A549 treated with AZD9567 at 1 μM for 4 hours (cell line): Measurements from ENCODE around the gene C10orf62. TPM values are rescaled to one million over a fixed set of nuclear protein-coding genes. Genes with fewer than 3 reads are reported as not detected.

Experiments
- total RNA-seq: library from RNA; stranded (reverse); fragments of 200-300 nt; extraction: Qiagen RNA extraction; gene quantifications from 5 replicates; pipeline ENCODE4 v1.2.3, GENCODE V29; 2022; ENCODE audit not compliant: insufficient read depth

Gene C10orf62
- total RNA-seq, result not detected in 5 replicates

GRCh38 chr10:97589479-97589878 lies at the start of gene C10orf62:
TSS of gene C10orf62 (plus strand) at chr10:97589721. CDS start at chr10:97589898, 177 bp downstream.

GRCh38 chr10:97572214-97572989 lies 17.1 kb upstream of the C10orf62 start, which contains the start of gene ANKRD2:
TSS of gene ANKRD2 (plus strand) at chr10:97572779. CDS start at chr10:97572789, 10 bp downstream.

GRCh38 chr10:97584060-97584797 lies 5.3 kb upstream of the C10orf62 start, which contains the start of gene HOGA1:
TSS of gene HOGA1 (plus strand) at chr10:97584389. CDS start at chr10:97584704, 315 bp downstream.

GRCh38 chr10:97632949-97633884 lies 43.7 kb downstream of the C10orf62 start, which contains the start of gene MORN4:
TSS of gene MORN4 (minus strand) at chr10:97633500. CDS start at chr10:97619653, 13,847 bp downstream.

GRCh38 chr10:97640174-97640867 lies 50.8 kb downstream of the C10orf62 start, which contains the start of gene PI4K2A:
TSS of gene PI4K2A (plus strand) at chr10:97640671. CDS start at chr10:97640743, 72 bp downstream.

Other genes starting within 250 kb of the C10orf62 start
- gene RRP12, start 188.4 kb upstream of the C10orf62 start, total RNA-seq, result 44.4 to 73.3 TPM (median 56.6 TPM) in 5 replicates
- 595 to 678 TPM (median 628 TPM) in 5 replicates for gene PGAM1, start 163.5 kb upstream of the C10orf62 start, total RNA-seq
- gene EXOSC1, start 143.7 kb upstream of the C10orf62 start, total RNA-seq, result 52.3 to 74.1 TPM (median 56.7 TPM) in 5 replicates
- 48.5 to 56.2 TPM (median 54.9 TPM) in 5 replicates for gene ZDHHC16, start 143.5 kb upstream of the C10orf62 start, total RNA-seq
- 46.3 to 54.9 TPM (median 49.5 TPM) in 5 replicates for gene MMS19, start 91.3 kb upstream of the C10orf62 start, total RNA-seq
- 19.0 to 20.1 TPM (median 19.9 TPM) in 5 replicates for gene UBTD1, start 90.8 kb upstream of the C10orf62 start, total RNA-seq
- gene ANKRD2, start 16.9 kb upstream of the C10orf62 start, total RNA-seq, result 4.4 to 6.8 TPM (median 5.9 TPM) in 4 of 5 replicates, not detected in the other
- gene HOGA1, start 5.3 kb upstream of the C10orf62 start, total RNA-seq, result 1.6 to 2.2 TPM (median 1.9 TPM) in 5 replicates
- gene MORN4, start 43.8 kb downstream of the C10orf62 start, total RNA-seq, result 3.3 to 7.4 TPM (median 6.7 TPM) in 5 replicates
- 21.4 to 26.1 TPM (median 24.3 TPM) in 5 replicates for gene PI4K2A, start 51.0 kb downstream of the C10orf62 start, total RNA-seq
- gene AVPI1, start 97.5 kb downstream of the C10orf62 start, total RNA-seq, result 92.2 to 115 TPM (median 98.3 TPM) in 5 replicates
- 40.2 to 50.8 TPM (median 46.9 TPM) in 5 replicates for gene MARVELD1, start 124.0 kb downstream of the C10orf62 start, total RNA-seq
- gene ZFYVE27, start 147.4 kb downstream of the C10orf62 start, total RNA-seq, result 14.1 to 27.4 TPM (median 24.7 TPM) in 5 replicates
- 1.8 to 2.4 TPM (median 2.1 TPM) in 5 replicates for gene SFRP5, start 182.3 kb downstream of the C10orf62 start, total RNA-seq